Fibroblast of skin of right quadriceps (primary cell): ENCODE data around the gene PLD5.

ENCODE experiments used
- DNase-seq: peaks from one replicate; pipeline ENCODE4 v3.0.0-alpha.2; 2013

Gene PLD5

GRCh38 chr1:242034392-242034791 is 490.1 kb downstream of the PLD5 start:
- no peak for DNase-seq

GRCh38 chr1:242033447-242033846 is 491.1 kb downstream of the PLD5 start:
- DNase-seq, result no peak
